GM23248 (cell line): ENCODE data around the gene NBEAL1. TPM values are rescaled to one million over a fixed set of nuclear protein-coding genes. Genes with fewer than 3 reads are reported as not detected.

Experiments used
- DNase-seq: peaks from one replicate; pipeline ENCODE4 v3.0.0-alpha.2; 2015
- H2AFZ ChIP-seq: fragments of 200-600 bp; sonication (generic); 2 replicates; pipeline ENCODE4 v1.6.1; 2016; ENCODE audit warnings: antibody characterized with exemption
- H3F3A ChIP-seq: fragments of 200-600 bp; sonication (generic); 2 replicates; pipeline ENCODE4 v1.6.1; 2016; ENCODE audit warnings: mild to moderate bottlenecking, antibody characterized with exemption, mixed run types; ENCODE audit not compliant: insufficient read depth
- H3K27ac ChIP-seq: fragments of 200-600 bp; sonication (generic); 2 replicates; pipeline ENCODE4 v1.5.1; 2016; ENCODE audit warnings: mild to moderate bottlenecking
- H3K27me3 ChIP-seq: fragments of 200-600 bp; sonication (generic); replicated peaks from 2 replicates; pipeline ENCODE4 v1.6.1; 2016; ENCODE audit warnings: mild to moderate bottlenecking; ENCODE audit not compliant: insufficient read depth
- H3K36me3 ChIP-seq: fragments of 200-600 bp; sonication (generic); 2 replicates; pipeline ENCODE4 v1.6.1; 2016; ENCODE audit warnings: low read depth, mild to moderate bottlenecking
- H3K4me1 ChIP-seq: fragments of 200-600 bp; sonication (generic); 2 replicates; pipeline ENCODE4 v1.6.1; 2016; ENCODE audit warnings: mild to moderate bottlenecking; ENCODE audit not compliant: insufficient read depth
- H3K4me2 ChIP-seq: fragments of 200-600 bp; sonication (generic); one replicate; pipeline ENCODE4 v1.6.1; 2016; ENCODE audit warnings: mild to moderate bottlenecking; ENCODE audit not compliant: unreplicated experiment
- H3K4me3 ChIP-seq: fragments of 200-600 bp; sonication (generic); 2 replicates; pipeline ENCODE4 v1.5.1; 2016; ENCODE audit warnings: mild to moderate bottlenecking
- H3K79me2 ChIP-seq: fragments of 200-600 bp; sonication (generic); 2 replicates; pipeline ENCODE4 v1.6.1; 2016; ENCODE audit warnings: mild to moderate bottlenecking; ENCODE audit not compliant: insufficient read depth
- H3K9ac ChIP-seq: fragments of 200-600 bp; sonication (generic); 2 replicates; pipeline ENCODE4 v1.6.1; 2016; ENCODE audit warnings: mild to moderate bottlenecking
- H3K9me2 ChIP-seq: fragments of 200-600 bp; sonication (generic); 2 replicates; pipeline ENCODE4 v1.6.1; 2016; ENCODE audit warnings: mixed run types, mild to moderate bottlenecking, moderate library complexity; ENCODE audit not compliant: insufficient read depth
- H3K9me3 ChIP-seq: fragments of 200-600 bp; sonication (generic); one replicate; pipeline ENCODE4 v1.6.1; 2017; ENCODE audit warnings: low read depth
- H4K20me1 ChIP-seq: fragments of 200-600 bp; sonication (generic); 2 replicates; pipeline ENCODE4 v1.6.0; 2016; ENCODE audit not compliant: insufficient read depth
- EZH2 ChIP-seq: fragments of 200-600 bp; sonication (generic); IDR thresholded peaks from 2 replicates; pipeline ENCODE4 v1.6.1; 2018; ENCODE audit warnings: antibody characterized with exemption, mild to moderate bottlenecking; ENCODE audit not compliant: insufficient read depth, poor library complexity, severe bottlenecking
- EZH2phosphoT487 ChIP-seq: fragments of 200-600 bp; sonication (generic); IDR thresholded peaks from 2 replicates; pipeline ENCODE4 v1.6.1; 2018; ENCODE audit warnings: antibody characterized with exemption, moderate library complexity, mild to moderate bottlenecking, low read depth; ENCODE audit not compliant: insufficient read depth
- WGBS, 2 experiments: methylation state at CpG; one replicate each; pipeline ENCODE4 v1.1.6; 2015 to 2017; ENCODE audit warnings: low lambda C conversion rate in 2 of 2, low coverage in 1 of 2; ENCODE audit errors: missing lambda C conversion rate in 2 of 2; 5-methylcytosine and 5-hydroxymethylcytosine counted together
- in situ Hi-C: fragments of 300-500 bp; cut with MboI; formaldehyde crosslinking; loops from 2 replicates; pipeline ENCODE4 v1.15.0; 2020
- polyA plus RNA-seq: library from polyadenylated mRNA; unstranded; fragments of >200 nt; fragmentation: Nextera tagmentation; extraction: Ambion mirVana; gene quantifications from 2 replicates; pipeline ENCODE4 v1.2.1, GENCODE V29; 2016
- total RNA-seq: library from RNA; depleted of rRNA; stranded (reverse); fragments of >200 nt; shearing (Covaris generic); gene quantifications from 2 replicates; pipeline ENCODE4 v1.2.3, GENCODE V29; 2014

NBEAL1 gene
- total and polyA plus RNA-seq, 2 experiments from 2014 or later = 23.6 to 36.0 TPM

DNA sequence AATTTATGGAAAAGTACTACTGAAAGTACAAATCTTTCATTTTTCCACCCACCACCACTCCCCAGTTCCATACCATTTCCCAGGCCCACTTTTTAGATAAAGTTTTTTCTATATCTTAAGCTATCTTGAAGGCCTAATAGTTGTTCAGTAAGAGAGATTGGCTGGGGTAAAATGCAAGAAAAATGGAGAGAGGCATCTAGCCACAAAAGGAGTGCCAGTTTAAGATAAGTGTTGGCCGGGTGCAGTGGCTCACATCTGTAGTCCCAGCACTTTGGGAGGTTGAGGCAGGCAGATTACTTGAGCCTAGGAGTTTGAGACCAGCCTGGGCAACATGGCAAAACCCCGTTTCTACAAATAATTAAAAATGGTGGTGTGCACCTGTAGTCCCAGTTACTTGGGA is 28.6 kb downstream of the NBEAL1 start:
- in situ Hi-C loops = no loop called here
- Histone ChIP-seq H3K79me2 (peaks cover 88% of the 10 kb centered on the region), H3K4me1 (no peaks in the 10 kb centered on the region), H3K36me3 (peaks cover 22% of the 10 kb centered on the region; the same call in 1 of the 2 replicates), H3K4me3 (no peak overlapping the region), H4K20me1 (no peaks in the 10 kb centered on the region), H3K4me2 (no peak overlapping the region), H3K9ac (no peak overlapping the region), H2AFZ (no peak overlapping the region), H3F3A (no peaks in the 10 kb centered on the region), H3K27ac (no peak overlapping the region), H3K9me2 (no peaks in the 10 kb centered on the region), H3K27me3 (no peaks in the 10 kb centered on the region), H3K9me3 (no peaks in the 10 kb centered on the region)
- WGBS, 2 experiments = 95 to 100% methylated on average over 2 of the region's 2 CpGs
- TF ChIP-seq EZH2phosphoT487 = no peak
- no peak for DNase-seq

DNA sequence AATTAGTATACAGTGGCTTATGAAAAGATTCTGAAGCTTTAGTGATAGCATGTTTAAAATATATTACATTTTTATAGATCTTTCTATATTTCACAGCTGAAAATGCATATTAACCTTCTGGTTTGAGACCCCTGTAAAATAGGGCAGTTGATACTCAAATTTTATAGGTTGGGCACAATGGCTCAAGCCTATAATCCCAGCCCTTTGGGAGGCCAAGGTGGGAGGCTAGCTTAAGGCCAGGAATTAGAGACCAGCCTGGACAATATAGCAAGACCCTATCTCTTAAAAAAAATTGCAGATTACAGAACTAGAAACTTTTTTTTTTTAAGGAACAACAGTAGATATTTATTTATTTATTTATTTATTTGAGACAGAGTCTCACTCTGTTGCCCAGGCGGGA is 31.2 kb downstream of the NBEAL1 start:
- peaks cover 26% of the 10 kb centered on the region for H3K36me3 ChIP-seq
- TF ChIP-seq EZH2phosphoT487 = no peak
- no peak for TF ChIP-seq EZH2
- DNase-seq = no peak
- H3K4me2 ChIP-seq = no peak overlapping the region
- H3K9ac ChIP-seq = no peak overlapping the region
- H3F3A ChIP-seq = no peaks in the 10 kb centered on the region
- no peaks in the 10 kb centered on the region for H3K9me3 ChIP-seq
- no peaks in the 10 kb centered on the region for H3K27me3 ChIP-seq
- peaks cover 80% of the 10 kb centered on the region for H3K79me2 ChIP-seq
- H4K20me1 ChIP-seq = no peaks in the 10 kb centered on the region
- H3K27ac ChIP-seq = no peak overlapping the region
- in situ Hi-C loops = no loop called here
- WGBS, 2 experiments = 100% methylated on average over 1 of the region's 1 CpG
- no peaks in the 10 kb centered on the region for H3K4me1 ChIP-seq
- H2AFZ ChIP-seq = no peak overlapping the region
- no peaks in the 10 kb centered on the region for H3K9me2 ChIP-seq
- H3K4me3 ChIP-seq = no peak overlapping the region

DNA sequence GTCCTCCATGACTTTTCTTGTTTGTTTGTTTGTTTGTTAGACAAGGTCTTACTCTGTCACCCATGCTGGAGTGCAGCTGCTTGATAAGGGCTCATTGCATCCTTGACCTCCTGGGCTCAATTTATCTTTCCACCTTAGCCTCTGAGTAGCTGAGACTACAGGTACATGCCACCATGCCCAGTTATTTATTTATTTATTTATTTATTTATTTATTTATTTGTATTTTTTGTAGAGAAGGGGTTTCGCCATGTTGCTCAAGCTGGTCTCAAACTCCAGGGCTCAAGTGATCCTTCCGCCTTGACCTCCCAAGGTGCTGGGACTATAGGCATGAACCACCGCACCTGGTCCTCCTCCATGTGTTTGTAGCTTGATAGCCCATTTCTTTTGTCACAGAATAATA is 37.9 kb downstream of the NBEAL1 start:
- TF ChIP-seq EZH2phosphoT487 (no peak), EZH2 (no peak)
- in situ Hi-C loops = no loop called here
- no peaks in the 10 kb centered on the region for H3K9me3 ChIP-seq

DNA sequence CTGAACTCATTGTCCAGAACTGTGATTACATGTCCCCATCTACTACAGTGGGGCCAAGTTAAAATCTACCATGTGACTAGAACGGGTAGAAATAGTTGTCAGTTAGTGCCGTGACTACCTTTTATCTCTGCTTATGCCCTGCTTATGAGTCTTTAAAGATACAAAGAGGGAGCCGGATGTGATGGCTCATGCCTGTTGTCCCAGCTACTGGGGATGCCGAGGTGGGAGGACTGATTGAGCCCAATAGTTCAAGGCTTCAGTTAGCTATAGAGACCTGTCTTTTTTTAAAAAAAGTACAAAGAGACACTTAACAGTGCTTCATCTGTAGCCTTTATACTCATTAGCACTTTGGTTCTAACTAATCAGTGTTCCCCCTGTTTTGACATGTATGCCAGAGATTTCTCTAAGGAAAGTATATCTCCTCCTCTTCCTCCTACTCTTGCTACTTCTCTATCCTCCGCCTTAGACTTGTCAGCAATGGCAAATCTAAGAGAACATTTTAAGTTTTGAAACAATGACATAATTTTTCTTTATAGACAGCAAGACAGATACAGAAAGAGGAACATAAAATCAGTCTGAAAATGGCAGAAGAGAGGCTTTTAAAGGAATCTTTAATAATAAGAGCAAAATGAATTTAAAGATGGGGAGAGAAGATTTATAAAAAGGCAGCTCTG is 45.0 kb downstream of the NBEAL1 start:
- Histone ChIP-seq H2AFZ (no peak overlapping the region), H3K36me3 (peaks cover 65% of the 10 kb centered on the region), H3K4me3 (no peak overlapping the region), H3K27me3 (no peaks in the 10 kb centered on the region), H3K9me3 (no peaks in the 10 kb centered on the region), H3K4me2 (no peak overlapping the region), H4K20me1 (no peaks in the 10 kb centered on the region), H3K9me2 (no peaks in the 10 kb centered on the region), H3F3A (peaks cover 5% of the 10 kb centered on the region; the same call in 1 of the 2 replicates), H3K9ac (no peak overlapping the region), H3K4me1 (no peaks in the 10 kb centered on the region), H3K27ac (no peak overlapping the region), H3K79me2 (peaks cover 14% of the 10 kb centered on the region; the same call in 1 of the 2 replicates)
- WGBS, 2 experiments = 94 to 98% methylated on average over 5 of the region's 5 CpGs
- TF ChIP-seq EZH2phosphoT487 (no peak), EZH2 (no peak)
- in situ Hi-C loops = no loop called here
- no peak for DNase-seq

More for the DNA sequence above, 37.9 kb downstream of the NBEAL1 start:
- Histone ChIP-seq H3K27me3 (no peaks in the 10 kb centered on the region), H2AFZ (no peak overlapping the region), H3K4me2 (no peak overlapping the region), H3K9ac (no peak overlapping the region), H3K9me2 (no peaks in the 10 kb centered on the region), H3K36me3 (peaks cover 27% of the 10 kb centered on the region), H3F3A (no peaks in the 10 kb centered on the region), H3K79me2 (peaks cover 51% of the 10 kb centered on the region), H3K4me3 (no peak overlapping the region), H3K4me1 (no peaks in the 10 kb centered on the region), H3K27ac (no peak overlapping the region), H4K20me1 (no peaks in the 10 kb centered on the region)
- no peak for DNase-seq
- WGBS, 2 experiments = 97% methylated on average over 3 of the region's 3 CpGs
